HG03378 (cell line): ENCODE results near the gene SRSF7.
"Not testable (repeated sequence)": the region's sequence is repeated elsewhere in the genome, so short reads cannot be mapped to it uniquely, and the experiment has no call there.

Experiments
- ATAC-seq: cut with Tn5 transposase; IDR thresholded peaks from one replicate; pipeline ENCODE4 v1.9.1; 2021; ENCODE audit warnings: mild to moderate bottlenecking, moderate library complexity; ENCODE audit not compliant: unreplicated experiment

The SRSF7 gene

GRCh38 chr2:38750891-38751595 is at the start of gene SRSF7:
Gene SRSF7 (minus strand): TSS chr2:38751361. CDS start chr2:38751256, 105 bp downstream.
- ATAC-seq = peak; percentile 72

DNA sequence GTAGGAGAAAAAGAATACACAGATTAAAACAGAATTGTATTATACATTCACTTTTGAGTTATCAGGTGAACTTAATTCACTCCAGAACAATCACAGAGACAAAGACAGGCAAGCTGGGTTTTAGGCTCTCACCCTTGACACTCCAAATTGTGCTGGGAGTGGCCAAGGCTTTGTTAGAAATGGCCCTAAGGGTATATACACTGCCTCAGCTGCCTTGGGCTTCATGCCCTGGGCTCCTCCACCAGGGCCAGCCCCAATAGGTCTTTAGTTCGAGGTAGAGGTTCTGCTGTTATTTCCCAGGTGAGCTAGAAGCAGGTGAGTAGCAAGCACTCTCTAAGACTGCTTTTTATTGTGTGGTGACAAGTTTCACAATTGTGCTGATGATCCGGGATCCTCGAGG is 46.8 kb upstream of the SRSF7 start:
- no peak for ATAC-seq

DNA sequence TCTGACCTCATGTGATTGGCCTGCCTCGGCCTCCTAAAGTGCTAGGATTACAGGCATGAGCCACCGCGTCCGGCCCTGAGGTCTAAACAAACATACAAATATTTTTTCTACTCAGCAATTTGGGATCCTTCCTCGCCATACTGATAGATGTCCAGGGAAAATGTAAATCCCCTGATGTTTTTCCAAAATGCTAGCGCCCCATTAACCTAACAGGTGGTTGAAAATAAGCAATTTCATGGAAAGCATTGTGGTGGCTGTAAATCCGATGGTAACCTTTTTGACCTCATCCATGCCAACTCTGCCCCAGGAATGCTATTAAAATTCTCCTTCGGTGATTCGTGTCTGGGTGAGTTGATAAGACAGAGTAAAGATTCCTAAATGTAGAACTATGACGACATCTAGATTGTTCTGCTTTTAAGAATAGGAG is 46.1 kb upstream of the SRSF7 start:
- no peak for ATAC-seq

DNA sequence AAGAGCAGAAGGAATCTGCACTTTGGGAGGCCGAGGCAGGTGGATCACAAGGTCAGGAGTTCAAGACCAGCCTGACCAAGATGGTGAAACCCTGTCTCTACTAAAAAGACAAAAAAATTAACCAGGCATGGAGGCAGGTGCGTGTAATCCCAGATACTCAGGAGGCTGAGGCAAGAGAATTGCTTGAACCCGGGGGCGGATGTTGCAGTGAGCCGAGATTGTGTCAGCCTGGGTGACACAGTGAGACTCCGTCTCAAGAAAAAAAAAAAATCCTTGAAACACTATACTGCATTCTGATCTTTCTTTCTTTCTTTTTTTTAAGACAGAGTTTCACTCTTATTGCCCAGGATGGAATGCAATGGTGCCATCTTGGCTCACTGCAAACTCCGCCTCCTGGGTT is 43.9 kb upstream of the SRSF7 start:
- not testable (repeated sequence) for ATAC-seq

DNA sequence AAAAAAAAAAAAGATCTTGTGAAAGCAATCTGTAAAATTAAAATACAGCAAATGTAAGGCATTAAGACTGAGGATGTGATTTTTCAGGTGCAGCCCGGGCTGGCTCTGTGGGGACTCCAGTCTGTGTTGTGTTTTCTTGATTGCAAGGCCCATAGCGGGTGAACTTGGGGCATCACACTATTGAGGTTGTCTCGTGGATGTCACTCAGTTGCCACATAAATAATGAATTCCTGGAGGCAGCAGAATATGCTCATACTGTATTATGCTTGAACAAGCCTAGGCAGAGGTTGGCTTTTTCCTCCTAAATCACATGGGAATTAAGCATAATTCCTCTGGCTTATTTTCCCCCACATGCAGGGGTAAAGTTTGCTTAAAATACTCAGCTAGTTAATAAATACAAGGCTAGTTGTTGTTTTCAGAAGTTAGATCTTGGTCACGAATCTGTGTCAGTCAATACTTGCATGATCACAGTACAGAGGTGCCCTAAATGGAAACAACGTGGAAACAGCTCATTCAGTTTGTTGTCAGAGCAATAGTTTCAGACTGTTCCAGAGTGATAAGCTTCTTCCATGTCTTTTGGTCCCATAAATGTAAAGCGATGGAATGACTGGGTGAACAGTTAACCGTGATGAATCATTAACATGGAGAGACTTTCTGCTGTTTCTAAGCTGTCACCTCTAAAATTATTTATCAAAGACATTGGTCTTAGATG is 43.2 kb upstream of the SRSF7 start:
- no peak for ATAC-seq

GRCh38 chr2:38793511-38793910 is 42.4 kb upstream of the SRSF7 start:
- no peak for ATAC-seq

DNA sequence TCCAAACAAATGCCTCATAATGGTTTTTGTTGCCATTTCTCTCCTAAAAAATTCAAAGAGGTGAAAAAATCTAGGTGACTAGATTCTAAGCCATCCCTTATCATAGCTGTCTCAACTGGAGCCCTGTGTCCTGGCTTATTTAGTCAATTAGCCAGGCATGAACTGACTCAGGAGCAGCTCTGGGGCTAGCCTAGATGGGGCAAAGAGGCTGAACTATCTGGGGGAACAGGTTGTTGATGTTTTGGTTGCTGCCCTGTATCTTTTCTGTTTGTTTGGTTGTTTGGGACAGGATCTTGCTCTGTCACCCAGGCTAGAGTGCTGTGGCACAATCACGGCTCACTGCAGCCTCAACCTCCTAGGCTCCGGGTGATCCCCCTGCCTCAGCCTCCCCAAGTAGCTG is 41.6 kb upstream of the SRSF7 start:
- no peak for ATAC-seq

GRCh38 chr2:38792321-38792720 is 41.2 kb upstream of the SRSF7 start:
- ATAC-seq = not testable (repeated sequence)

- no peak for ATAC-seq
Observed at GRCh38 chr2:38791744-38792143, 40.6 kb upstream of the SRSF7 start.

- ATAC-seq = no peak
Observed at GRCh38 chr2:38789691-38790090, 38.5 kb upstream of the SRSF7 start.

DNA sequence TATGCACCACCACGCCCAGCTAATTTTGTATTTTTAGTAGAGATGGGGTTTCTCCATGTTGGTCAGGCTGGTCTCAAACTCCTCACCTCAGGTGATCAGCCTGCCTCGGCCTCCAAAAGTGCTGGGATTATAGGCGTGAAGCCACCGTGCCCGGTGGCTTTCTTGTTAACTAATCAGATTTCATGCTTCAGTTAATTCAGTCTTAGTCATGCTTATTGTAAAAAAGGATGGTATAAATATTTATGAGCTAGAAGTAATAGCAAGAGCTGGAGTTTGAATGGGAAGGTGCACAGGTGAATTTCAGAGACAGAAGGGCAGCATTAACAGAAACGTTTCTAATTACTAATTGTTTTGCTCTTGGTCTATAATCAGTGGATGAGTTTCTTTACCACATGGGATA is 37.1 kb upstream of the SRSF7 start:
- ATAC-seq = no peak

- no peak for ATAC-seq
Observed at GRCh38 chr2:38783586-38783985, 32.4 kb upstream of the SRSF7 start.

DNA sequence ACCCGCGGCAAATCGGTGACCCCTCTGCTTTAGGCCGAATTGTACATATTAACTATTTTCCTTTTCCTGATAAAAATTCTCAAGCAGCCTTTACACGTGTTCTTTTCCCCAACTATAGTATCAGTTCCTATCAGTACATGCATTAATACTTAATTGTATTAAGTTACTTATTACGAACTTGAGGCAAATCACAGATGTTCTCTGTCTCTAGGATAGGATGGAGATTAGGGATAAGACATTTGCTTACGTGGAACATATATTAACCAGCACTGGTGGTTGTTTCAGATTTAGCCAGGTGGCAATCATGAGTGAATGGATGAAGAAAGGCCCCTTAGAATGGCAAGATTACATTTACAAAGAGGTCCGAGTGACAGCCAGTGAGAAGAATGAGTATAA is 27.5 kb upstream of the SRSF7 start:
- ATAC-seq = no peak

- ATAC-seq = no peak
Observed at GRCh38 chr2:38776531-38776930, 25.4 kb upstream of the SRSF7 start.

DNA sequence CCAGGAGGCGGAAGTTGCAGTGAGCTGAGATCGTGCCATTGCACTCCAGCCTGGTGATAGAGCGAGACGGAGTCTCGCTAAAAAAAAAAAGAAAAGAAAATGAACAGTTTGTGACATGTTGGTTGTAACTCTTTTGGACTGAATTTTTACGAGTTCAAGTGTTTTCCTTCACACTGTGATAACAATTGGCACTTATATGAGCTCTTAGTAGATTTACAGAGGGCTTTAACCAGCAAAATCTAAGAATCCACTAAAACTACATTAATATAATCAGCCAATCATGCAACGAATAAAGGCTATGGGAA is 24.7 kb upstream of the SRSF7 start:
- ATAC-seq = no peak

- no peak for ATAC-seq
Observed at GRCh38 chr2:38775097-38775920, 24.1 kb upstream of the SRSF7 start.

DNA sequence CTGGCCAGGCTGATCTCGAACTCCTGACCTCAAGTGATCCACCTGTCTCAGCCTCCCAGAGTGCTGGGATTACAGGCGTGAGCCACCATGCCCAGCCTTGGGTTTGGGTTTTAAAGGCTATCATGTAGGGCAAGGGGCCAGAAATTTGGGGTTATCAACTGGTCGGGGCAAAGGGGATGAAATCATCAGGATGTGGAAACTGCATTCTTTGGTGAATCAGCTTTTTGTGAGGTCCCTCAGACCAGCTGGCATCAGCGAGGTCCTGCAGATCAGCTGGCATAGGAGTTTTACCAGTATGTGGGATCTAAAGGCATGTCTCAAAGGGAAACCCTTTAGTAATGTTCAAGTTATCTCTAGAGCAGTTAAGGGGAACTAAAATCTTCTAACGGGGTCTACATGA is 20.5 kb upstream of the SRSF7 start:
- ATAC-seq = no peak

DNA sequence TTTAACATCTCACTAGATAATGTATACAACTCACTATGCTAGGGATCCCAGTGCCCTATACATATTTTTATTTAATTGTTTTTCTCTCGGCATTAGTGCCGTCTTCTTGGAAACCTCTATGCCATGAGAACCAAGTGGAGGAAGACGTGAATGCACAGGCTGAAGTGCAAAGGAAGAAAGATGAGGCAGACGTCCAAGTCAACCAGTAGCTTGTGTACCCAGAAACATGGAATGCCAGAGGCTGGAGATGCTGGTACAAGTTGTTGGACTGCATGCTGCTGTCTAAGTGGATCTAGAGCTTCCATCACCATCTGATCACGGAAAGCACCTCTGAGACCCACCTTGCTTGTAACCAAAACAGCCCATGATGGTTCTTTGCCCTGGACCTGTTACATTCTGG is 14.4 kb upstream of the SRSF7 start:
- no peak for ATAC-seq

- no peak for ATAC-seq
Observed at GRCh38 chr2:38765149-38765548, 14.0 kb upstream of the SRSF7 start.

DNA sequence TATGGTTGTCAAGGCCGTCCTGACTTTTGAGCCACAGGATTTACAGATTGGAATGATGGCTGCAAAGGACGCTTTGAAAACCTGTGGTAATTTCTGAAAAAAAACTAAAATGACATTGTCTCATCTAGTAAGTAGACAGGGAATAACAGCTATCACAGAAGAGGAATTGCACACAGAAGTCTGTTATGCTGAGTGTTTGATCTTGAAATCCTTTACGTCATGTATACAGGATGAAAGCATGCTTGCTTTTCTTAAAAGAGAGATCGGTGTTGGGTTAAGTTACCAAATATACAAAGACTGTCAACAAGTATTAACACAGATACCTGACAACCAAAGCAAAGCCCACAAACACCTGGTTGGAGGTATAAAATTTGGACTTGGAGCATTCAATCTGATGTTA is 12.6 kb upstream of the SRSF7 start:
- no peak for ATAC-seq

DNA sequence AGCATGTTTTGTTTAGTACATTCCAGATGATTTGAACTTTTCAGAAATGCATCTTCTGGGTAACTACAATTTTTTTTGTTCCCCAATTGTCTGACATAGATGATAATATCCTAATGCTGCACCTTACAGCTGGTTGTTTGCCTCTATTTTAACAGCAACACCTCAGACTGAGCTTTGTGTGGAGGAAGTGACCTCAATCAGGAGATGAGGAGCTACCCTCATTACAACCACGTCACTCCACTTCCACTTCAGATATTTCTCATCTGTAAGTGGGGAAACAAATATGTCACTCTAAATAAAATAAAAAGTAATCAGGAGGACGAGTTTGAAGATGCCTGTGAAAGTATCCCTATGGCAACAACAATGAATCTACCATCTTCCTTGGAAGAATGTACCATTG is 12.1 kb upstream of the SRSF7 start:
- no peak for ATAC-seq

DNA sequence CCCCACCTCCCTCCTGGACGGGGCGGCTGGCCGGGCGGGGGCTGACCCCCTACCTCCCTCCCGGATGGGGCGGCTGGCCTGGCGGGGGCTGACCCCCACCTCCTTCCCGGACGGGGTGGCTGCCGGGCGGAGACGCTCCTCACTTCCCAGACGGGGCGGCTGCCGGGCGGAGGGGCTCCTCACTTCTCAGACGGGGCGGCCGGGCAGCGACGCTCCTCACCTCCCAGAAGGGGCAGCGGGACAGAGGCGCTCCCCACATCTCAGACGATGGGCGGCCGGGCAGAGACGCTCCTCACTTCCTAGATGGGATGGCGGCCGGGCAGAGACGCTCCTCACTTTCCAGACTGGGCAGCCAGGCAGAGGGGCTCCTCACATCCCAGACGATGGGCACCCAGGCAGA is 4.7 kb upstream of the SRSF7 start:
- not testable (repeated sequence) for ATAC-seq
